SW480 (cell line): ENCODE measurements around the gene ADSL.
"Not testable (repeated sequence)": the region's sequence is repeated elsewhere in the genome, so short reads cannot be mapped to it uniquely, and the experiment has no call there.

Experiments
- DNase-seq: peaks from one replicate; pipeline ENCODE4 v3.0.0-alpha.2; 2016; ENCODE audit warnings: low spot score

Gene ADSL

GRCh38 chr22:40374567-40374966 lies 28.3 kb downstream of the ADSL start:
- no peak for DNase-seq

- DNase-seq, result no peak
Observed at GRCh38 chr22:40376149-40376548, 29.8 kb downstream of the ADSL start.

DNA sequence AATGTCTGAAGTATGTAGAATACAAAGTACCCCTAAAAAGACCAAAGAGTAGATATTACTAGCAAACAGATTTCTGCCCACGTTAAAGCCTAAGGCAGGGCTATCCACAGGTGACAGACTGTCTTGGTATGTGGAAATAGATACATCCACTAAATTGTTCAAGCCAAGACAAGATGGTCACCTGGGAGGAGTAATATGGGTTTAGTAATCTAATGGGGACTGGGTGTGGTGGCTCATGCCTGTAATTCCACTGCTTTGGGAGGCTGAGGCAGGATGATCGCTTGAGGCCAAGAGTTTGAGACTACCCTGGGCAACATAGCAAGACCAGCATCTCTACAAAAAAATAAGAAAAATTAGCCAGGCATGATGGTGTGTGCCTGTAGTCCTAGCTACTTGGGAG lies 31.6 kb downstream of the ADSL start:
- no peak for DNase-seq

- DNase-seq, result not testable (repeated sequence)
Observed at GRCh38 chr22:40378448-40378847, 32.1 kb downstream of the ADSL start.

DNA sequence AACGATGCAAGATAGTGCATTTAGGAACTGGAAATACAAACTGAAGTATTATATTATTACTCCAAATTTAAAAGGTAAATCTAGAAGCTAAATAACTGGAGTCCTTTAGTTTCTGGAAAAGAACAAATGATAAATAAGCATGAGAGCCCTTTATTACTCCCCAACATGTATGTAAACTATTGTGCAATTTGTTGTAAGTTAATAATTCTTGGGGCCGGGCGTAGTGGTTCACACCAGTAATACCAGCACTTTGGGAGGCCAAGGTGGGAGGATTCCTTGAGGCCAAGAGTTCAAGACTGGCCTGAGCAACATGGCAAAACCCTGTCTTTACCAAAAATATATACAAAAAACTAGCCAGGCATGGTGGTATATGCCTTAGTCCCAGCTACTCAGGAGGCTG lies 35.2 kb downstream of the ADSL start:
- DNase-seq, result no peak

DNA sequence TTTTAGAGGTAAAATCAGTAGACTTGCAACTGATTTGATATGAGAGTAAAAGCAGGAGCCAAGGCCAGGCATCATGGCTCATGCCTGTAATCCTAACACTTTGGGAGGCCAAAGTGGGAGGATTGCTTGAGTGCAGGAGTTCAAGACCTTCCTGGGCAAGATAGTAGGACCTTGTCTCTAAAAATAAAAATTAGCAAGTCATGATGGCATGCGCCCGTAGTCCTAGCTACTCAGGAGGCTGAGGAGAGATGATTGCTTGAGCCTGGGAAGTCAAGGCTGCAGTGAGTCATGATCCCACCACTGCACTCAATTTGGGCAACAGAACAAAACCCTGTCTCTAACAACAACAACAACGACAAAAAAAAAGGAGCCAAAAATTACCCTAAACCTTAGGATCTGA lies 37.6 kb downstream of the ADSL start:
- no peak for DNase-seq

- no peak for DNase-seq
Observed at GRCh38 chr22:40385036-40385782, 38.9 kb downstream of the ADSL start.

GRCh38 chr22:40387746-40388145 lies 41.4 kb downstream of the ADSL start:
- no peak for DNase-seq

GRCh38 chr22:40388231-40388630 lies 41.9 kb downstream of the ADSL start:
- no peak for DNase-seq

DNA sequence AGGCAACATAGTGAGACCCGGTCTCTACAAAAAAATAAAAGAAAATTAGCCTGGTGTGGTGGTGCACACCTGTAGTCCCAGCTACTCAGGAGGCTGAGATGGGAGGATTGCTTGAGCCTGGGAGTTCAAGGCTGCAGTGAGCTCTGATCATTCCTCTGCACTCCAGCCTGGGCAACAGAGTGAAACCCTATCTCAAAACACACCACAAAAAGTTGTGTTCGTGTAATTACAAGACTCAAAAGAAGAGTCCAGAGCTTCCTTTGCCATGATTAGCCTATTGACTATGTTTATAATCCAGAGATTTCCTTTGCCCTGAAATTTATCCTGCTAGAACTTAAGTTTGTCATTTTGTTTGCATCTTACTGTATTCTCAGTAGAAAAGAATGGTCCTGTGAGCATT lies 45.1 kb downstream of the ADSL start:
- DNase-seq, result no peak

- no peak for DNase-seq
Observed at GRCh38 chr22:40392618-40393017, 46.3 kb downstream of the ADSL start.

GRCh38 chr22:40394607-40395006 lies 48.3 kb downstream of the ADSL start:
- DNase-seq, result no peak

DNA sequence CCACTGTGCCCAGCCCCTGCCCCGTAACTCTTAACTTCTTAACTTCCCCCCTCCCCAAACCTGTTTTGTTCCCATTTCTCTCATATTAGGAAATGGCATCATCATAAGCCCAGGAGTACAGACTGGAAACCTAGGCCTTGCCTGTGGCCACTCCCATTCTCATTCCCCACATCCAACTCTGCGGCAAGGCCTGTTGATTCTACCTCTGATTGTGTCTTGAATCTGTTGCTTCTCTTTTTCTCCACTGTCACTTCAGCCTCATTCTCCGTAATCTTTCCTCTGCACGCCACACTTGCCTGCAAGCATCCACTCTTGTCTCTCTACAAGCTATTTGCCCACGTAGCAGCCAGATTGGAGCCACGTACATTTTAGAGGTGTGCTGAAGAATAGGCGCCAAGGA lies 49.3 kb downstream of the ADSL start:
- DNase-seq, result no peak

DNA sequence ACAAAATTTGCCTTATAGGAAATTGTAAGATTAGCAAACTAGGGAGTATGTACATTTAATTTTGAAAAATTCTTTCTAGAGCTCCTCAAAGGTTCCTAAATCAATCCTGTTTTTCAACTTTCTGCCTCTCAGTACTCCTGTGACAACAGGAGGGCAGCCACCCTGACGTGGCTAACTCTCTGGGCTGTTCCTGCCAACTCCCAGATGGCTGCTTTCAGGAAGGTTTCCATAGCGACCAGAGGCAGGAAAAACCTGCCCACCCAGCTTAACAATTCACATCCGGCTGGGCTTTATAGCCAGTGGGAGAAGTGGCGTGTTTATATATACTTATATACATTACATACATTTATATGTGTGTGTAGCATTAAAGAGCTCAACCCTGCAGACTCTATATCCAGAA lies 50.6 kb downstream of the ADSL start:
- no peak for DNase-seq

GRCh38 chr22:40397396-40397795 lies 51.1 kb downstream of the ADSL start:
- no peak for DNase-seq

DNA sequence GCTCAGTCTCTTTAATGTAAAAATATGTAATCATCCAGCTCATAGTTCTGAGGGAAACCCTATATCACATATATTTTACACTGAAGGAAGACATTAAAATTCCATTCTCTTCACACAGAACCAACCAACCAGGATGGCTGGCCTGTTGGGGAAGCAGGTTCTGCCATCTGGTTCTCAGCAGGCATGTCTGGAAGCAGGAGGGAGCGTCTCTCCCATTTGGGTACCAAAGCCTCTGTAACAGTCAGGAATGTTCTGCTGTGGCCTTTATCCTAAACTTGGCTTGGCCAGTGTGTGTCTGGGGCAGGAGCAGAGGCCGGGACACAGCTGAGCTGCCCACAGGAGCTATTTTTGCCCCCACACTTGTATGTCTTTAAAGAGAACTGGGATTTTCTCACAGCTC lies 53.3 kb downstream of the ADSL start:
- no peak for DNase-seq

DNA sequence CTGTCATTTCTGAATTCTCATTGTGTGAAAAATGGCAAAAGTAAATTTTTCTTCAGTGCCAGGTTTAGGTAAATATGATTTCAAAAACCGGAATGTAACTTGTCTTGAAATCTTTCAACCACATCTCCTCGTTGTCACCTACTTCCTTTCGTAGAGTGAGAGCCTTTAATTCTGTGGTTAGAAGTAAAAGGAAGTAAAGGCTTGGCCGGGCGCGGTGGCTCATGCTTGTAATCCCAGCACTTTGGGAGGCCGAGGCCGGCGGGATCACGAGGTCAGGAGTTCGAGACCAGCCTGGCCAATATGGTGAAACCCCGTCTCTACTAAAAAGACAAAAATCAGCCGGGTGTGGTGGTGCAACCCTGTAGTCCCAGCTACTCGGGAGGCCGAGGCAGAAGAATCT lies 53.9 kb downstream of the ADSL start:
- DNase-seq, result no peak

DNA sequence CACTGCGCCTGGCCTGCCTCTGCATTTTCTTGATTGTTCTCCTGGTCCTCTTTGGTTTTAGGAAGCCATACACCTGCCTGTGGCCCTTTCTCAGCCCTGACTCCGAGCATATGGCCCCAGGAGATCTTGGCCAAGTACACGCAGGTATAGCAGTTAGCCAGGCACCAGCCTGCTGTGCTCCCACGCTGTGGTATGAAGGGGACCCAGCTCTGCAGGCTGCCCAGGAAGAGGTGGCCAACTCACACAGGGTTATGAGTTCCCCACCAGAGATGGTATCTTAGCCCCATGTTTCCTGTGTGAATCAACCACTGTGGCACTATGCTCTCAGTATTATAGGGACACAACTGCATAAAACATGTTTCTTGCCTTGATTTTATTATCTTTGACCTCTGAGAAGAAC lies 55.2 kb downstream of the ADSL start:
- no peak for DNase-seq

DNA sequence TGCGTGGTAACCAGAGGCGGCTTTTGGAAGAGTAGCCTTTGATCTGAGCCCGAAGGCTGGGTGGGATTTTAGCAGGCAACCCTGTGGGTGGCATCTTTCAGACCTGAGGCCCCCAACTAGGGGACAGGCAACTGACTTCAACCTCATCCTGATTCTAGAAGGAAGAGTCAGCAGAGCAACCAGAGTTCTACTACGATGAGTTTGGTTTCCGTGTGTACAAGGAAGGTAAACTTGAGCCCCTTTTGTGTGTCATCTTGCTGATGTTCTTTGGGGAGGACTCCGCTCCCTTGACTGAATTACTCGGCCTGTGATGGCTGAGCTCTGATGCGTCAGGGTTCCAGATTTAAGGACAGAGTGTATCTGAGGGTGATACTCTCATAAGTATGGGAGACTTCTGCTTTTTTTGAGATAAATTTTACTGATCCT lies 55.7 kb downstream of the ADSL start:
- no peak for DNase-seq

DNA sequence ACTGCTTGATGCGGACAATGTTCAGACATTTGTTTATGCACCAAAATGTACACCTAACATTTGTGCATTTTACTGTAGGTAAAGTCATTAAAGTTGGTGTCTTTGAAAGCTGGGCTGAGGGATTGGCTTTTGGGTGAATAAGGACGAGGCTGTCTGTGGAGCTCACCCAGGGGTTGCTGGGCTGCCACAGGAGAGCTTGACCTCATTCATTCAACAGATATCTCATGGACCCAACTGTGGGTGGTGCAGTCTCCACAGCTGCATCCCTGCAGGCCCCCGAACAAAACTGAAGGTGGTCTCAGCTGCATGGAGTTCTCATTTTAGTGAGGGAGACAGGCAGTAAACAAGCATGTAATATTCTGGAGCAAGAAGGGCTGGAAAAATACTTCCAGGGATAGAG lies 56.8 kb downstream of the ADSL start:
- no peak for DNase-seq

DNA sequence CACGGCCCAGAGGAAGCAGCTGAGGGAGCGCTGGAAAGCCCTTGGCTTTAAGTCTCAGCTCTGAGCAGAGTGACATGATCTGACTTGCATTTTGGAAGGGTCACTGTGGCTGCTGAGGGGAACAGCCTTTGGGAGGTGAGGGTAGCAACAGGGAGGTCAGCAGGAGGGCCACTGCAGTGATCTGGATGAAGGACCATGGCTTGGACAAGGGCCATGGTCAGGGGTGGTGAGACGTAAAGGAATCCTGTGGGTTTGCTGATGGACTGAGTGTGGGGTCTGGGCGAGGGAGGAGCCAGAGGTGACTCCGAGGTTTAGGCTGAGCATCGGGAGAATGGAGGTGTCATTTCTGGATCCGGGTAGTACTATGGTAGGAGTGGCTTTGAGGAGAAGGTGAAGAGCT lies 57.4 kb downstream of the ADSL start:
- DNase-seq, result no peak

- DNase-seq, result no peak
Observed at GRCh38 chr22:40404251-40405177, 58.2 kb downstream of the ADSL start.
